ENCODE data around the gene PPP1R1A. TPM values are rescaled to one million over a fixed set of nuclear protein-coding genes. Genes with fewer than 3 reads are reported as not detected.

The PPP1R1A gene
- total RNA-seq, 1 donor, result 0.36 TPM

DNA sequence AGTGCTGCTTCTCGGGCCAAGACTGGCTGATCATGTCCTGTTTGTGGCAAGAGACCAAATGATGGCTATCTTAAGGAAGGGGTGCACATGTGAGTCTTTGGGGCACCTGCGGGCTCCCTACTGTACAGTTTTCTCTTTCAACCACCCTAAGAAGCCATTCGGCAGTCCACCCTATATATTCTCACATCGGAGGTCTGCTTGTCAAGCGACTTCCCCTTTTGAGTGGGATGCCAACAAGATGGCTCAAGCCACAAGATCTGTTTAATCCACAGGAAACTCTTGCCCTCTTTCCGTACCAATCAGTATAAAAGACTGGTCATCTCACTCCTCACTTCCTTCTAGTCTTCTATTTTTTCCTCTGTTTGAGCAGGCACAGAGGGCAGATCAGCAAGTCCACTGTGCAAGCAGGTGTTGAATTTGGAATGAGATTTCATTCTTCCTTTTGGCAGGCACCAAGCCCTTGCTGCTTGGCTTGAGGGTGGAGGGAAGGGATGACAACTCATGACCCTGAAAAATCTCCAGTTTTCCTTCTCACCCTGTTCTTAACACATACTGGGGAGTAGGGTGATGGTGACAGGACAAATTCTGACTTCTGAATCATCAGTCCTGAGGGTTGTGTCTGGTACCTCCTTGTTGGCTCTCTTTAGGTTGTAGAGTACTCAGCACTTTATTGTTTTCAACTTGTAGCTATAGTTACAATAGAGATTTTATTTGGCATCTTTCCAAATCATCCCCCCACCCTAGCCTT lies 28.6 kb upstream of the PPP1R1A start:
- H3K27me3 ChIP-seq (ENCODE audit: insufficient read depth, low read length), result peaks cover 4% of the 10 kb centered on the region
- no peak overlapping the region for H3K27ac ChIP-seq (ENCODE audit: low read depth, low read length)
- no peaks in the 10 kb centered on the region for H3K79me2 ChIP-seq (ENCODE audit: insufficient read depth, low read length)
- TF ChIP-seq, protein P1, sequence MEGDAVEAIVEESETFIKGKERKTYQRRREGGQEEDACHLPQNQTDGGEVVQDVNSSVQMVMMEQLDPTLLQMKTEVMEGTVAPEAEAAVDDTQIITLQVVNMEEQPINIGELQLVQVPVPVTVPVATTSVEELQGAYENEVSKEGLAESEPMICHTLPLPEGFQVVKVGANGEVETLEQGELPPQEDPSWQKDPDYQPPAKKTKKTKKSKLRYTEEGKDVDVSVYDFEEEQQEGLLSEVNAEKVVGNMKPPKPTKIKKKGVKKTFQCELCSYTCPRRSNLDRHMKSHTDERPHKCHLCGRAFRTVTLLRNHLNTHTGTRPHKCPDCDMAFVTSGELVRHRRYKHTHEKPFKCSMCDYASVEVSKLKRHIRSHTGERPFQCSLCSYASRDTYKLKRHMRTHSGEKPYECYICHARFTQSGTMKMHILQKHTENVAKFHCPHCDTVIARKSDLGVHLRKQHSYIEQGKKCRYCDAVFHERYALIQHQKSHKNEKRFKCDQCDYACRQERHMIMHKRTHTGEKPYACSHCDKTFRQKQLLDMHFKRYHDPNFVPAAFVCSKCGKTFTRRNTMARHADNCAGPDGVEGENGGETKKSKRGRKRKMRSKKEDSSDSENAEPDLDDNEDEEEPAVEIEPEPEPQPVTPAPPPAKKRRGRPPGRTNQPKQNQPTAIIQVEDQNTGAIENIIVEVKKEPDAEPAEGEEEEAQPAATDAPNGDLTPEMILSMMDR (IDR thresholded peaks at IDR 0.05; ENCODE audit: extremely low read depth, low read depth, low read length), result no peak
- H2AFZ ChIP-seq (ENCODE audit: low read length), result no peak overlapping the region
- H3K4me1 ChIP-seq (ENCODE audit: insufficient read depth, low read length), result no peaks in the 10 kb centered on the region
- no peaks in the 10 kb centered on the region for H4K20me1 ChIP-seq (ENCODE audit: insufficient read depth, low read length)
- no peak for DNase-seq (ENCODE audit: insufficient read length, low spot score, missing footprints)
- H3K4me2 ChIP-seq (ENCODE audit: insufficient read depth, low read length), result no peak overlapping the region
- no peaks in the 10 kb centered on the region for H3K36me3 ChIP-seq (ENCODE audit: insufficient read depth, low read length)
- H3K4me3 ChIP-seq (ENCODE audit: insufficient read depth, low read length), result no peak overlapping the region
- no peaks in the 10 kb centered on the region for H3K9me3 ChIP-seq (ENCODE audit: low read depth, low read length)

DNA sequence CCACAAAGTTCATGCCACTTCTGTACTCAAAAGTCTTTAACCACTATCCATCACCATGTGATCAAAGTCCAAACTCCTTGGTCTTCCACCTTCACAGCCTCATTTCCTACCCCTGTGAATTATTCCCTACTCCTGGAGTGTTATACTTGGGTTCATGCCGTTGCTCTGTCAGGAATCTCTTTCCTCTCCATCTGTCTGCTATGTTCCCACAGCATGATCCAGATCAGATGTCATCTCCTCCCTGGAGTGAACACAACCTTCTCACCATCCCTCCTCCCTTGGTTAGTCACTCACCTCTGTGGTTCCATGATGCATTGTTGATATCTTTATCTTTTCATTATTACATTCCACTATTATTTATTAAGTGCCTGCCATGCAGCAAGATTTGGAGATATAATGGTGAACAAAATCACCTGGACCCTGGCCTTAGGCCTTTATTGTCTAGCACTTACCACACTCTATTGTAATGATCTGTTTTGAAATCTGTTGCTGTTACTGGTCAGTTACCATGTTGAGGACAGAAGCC lies 23.8 kb upstream of the PPP1R1A start:
- TF ChIP-seq, protein P1 (IDR thresholded peaks at IDR 0.05; ENCODE audit: extremely low read depth, low read depth, low read length), result no peak
- Histone ChIP-seq H3K4me1 (ENCODE audit: insufficient read depth, low read length) (no peaks in the 10 kb centered on the region), H3K9me3 (ENCODE audit: low read depth, low read length) (no peaks in the 10 kb centered on the region), H2AFZ (ENCODE audit: low read length) (no peak overlapping the region), H3K4me3 (ENCODE audit: insufficient read depth, low read length) (no peak overlapping the region), H3K79me2 (ENCODE audit: insufficient read depth, low read length) (no peaks in the 10 kb centered on the region), H3K36me3 (ENCODE audit: insufficient read depth, low read length) (no peaks in the 10 kb centered on the region), H3K27me3 (ENCODE audit: insufficient read depth, low read length) (peaks cover 14% of the 10 kb centered on the region), H3K27ac (ENCODE audit: low read depth, low read length) (no peak overlapping the region), H3K4me2 (ENCODE audit: insufficient read depth, low read length) (no peak overlapping the region), H4K20me1 (ENCODE audit: insufficient read depth, low read length) (no peaks in the 10 kb centered on the region)
- no peak for DNase-seq (ENCODE audit: insufficient read length, low spot score, missing footprints)

DNA sequence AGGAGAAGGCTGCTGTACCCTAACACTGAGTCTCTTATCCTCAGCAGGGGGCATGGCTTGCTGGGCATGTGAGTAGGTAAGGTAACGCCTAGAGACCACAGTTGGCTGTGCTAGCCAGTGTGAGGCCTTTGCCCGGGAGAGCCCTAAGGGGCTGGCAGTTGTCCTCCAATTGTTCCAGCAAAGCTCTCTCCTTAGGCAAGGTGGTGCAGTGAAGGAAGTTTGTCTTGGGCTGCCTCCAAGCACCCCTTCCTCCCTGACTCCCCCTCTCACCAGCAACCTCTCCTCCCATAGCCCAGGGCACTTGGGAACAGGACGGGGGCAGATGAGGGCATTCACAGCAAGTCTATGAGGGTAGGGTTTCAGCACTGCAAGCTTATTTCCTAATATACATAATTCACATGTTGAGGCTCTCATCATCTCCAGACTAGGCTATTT lies 23.3 kb upstream of the PPP1R1A start:
- H3K4me2 ChIP-seq (ENCODE audit: insufficient read depth, low read length), result no peak overlapping the region
- peaks cover 18% of the 10 kb centered on the region for H3K27me3 ChIP-seq (ENCODE audit: insufficient read depth, low read length)
- no peaks in the 10 kb centered on the region for H3K36me3 ChIP-seq (ENCODE audit: insufficient read depth, low read length)
- H3K4me3 ChIP-seq (ENCODE audit: insufficient read depth, low read length), result no peak overlapping the region
- H4K20me1 ChIP-seq (ENCODE audit: insufficient read depth, low read length), result no peaks in the 10 kb centered on the region
- no peaks in the 10 kb centered on the region for H3K79me2 ChIP-seq (ENCODE audit: insufficient read depth, low read length)
- H2AFZ ChIP-seq (ENCODE audit: low read length), result no peak overlapping the region
- H3K27ac ChIP-seq (ENCODE audit: low read depth, low read length), result no peak overlapping the region
- TF ChIP-seq, protein P1 (IDR thresholded peaks at IDR 0.05; ENCODE audit: extremely low read depth, low read depth, low read length), result no peak
- DNase-seq (ENCODE audit: insufficient read length, low spot score, missing footprints), result no peak
- H3K9me3 ChIP-seq (ENCODE audit: low read depth, low read length), result no peaks in the 10 kb centered on the region
- no peaks in the 10 kb centered on the region for H3K4me1 ChIP-seq (ENCODE audit: insufficient read depth, low read length)

DNA sequence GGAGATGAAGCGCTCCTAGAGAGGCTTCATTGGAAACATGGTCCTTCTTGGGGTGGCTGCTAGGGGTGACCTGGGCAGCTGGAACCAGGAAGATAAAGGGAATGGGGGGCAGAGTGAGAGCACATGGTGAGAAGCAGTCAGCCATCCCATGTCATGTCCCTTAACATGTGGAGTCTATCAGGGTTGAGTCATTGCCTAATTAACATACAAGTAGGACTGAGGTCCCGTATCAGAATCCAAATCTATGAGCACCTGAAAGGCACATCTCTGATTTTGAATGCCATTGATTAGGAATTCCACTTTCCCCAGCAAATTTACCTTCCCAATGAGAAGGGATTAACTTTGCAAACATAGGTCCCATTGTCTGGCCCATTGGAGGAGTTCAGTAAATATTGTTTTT lies 20.3 kb upstream of the PPP1R1A start:
- no peaks in the 10 kb centered on the region for H3K36me3 ChIP-seq (ENCODE audit: insufficient read depth, low read length)
- no peak overlapping the region for H3K4me2 ChIP-seq (ENCODE audit: insufficient read depth, low read length)
- H3K9me3 ChIP-seq (ENCODE audit: low read depth, low read length), result no peaks in the 10 kb centered on the region
- no peaks in the 10 kb centered on the region for H3K4me1 ChIP-seq (ENCODE audit: insufficient read depth, low read length)
- DNase-seq (ENCODE audit: insufficient read length, low spot score, missing footprints), result no peak
- H3K27me3 ChIP-seq (ENCODE audit: insufficient read depth, low read length), result peaks cover 16% of the 10 kb centered on the region
- no peaks in the 10 kb centered on the region for H4K20me1 ChIP-seq (ENCODE audit: insufficient read depth, low read length)
- TF ChIP-seq, protein P1 (IDR thresholded peaks at IDR 0.05; ENCODE audit: extremely low read depth, low read depth, low read length), result no peak
- no peak overlapping the region for H3K4me3 ChIP-seq (ENCODE audit: insufficient read depth, low read length)
- H3K27ac ChIP-seq (ENCODE audit: low read depth, low read length), result no peak overlapping the region
- no peaks in the 10 kb centered on the region for H3K79me2 ChIP-seq (ENCODE audit: insufficient read depth, low read length)
- no peak overlapping the region for H2AFZ ChIP-seq (ENCODE audit: low read length)
